GM21528 (cell line): Measurements from ENCODE around the gene NRTN.
"Not testable (repeated sequence)": the region's sequence is repeated elsewhere in the genome, so short reads cannot be mapped to it uniquely, and the experiment has no call there.

ENCODE experiments used
- ATAC-seq: cut with Tn5 transposase; IDR thresholded peaks from one replicate; pipeline ENCODE4 v1.9.1; 2021; ENCODE audit warnings: mild to moderate bottlenecking, moderate library complexity; ENCODE audit not compliant: unreplicated experiment, low FRiP score

The NRTN gene

GRCh38 chr19:5832527-5833216 is 27.8 kb downstream of the NRTN start:
- no peak for ATAC-seq

- ATAC-seq = no peak
Measured at GRCh38 chr19:5837761-5838352, 33.0 kb downstream of the NRTN start.

GRCh38 chr19:5838353-5839064 is 33.6 kb downstream of the NRTN start:
- ATAC-seq = no peak

GRCh38 chr19:5839065-5840017 is 34.5 kb downstream of the NRTN start, which contains the start of gene FUT6:
TSS of gene FUT6 (minus strand) at chr19:5839702. CDS start at chr19:5832567, 7,135 bp downstream.
- ATAC-seq = no peak

GRCh38 chr19:5841735-5842111 is 36.9 kb downstream of the NRTN start:
- not testable (repeated sequence) for ATAC-seq

- ATAC-seq = no peak
Measured at GRCh38 chr19:5843295-5843927, 38.5 kb downstream of the NRTN start.

GRCh38 chr19:5844456-5845433 is 39.9 kb downstream of the NRTN start:
- ATAC-seq = no peak

- ATAC-seq = not testable (repeated sequence)
Measured at GRCh38 chr19:5847846-5848245, 43.0 kb downstream of the NRTN start.

- ATAC-seq = not testable (repeated sequence)
Measured at GRCh38 chr19:5848621-5849020, 43.8 kb downstream of the NRTN start.

- no peak for ATAC-seq
Measured at GRCh38 chr19:5850189-5850588, 45.3 kb downstream of the NRTN start.

- no peak for ATAC-seq
Measured at GRCh38 chr19:5850743-5851293, 46.0 kb downstream of the NRTN start.

GRCh38 chr19:5851302-5851701 is 46.4 kb downstream of the NRTN start, which contains the start of gene FUT3:
TSS of gene FUT3 (minus strand) at chr19:5851449.
- no peak for ATAC-seq

- ATAC-seq = not testable (repeated sequence)
Measured at GRCh38 chr19:5854121-5854520, 49.3 kb downstream of the NRTN start.

GRCh38 chr19:5855151-5855550 is 50.3 kb downstream of the NRTN start:
- ATAC-seq = not testable (repeated sequence)

- ATAC-seq = no peak
Measured at GRCh38 chr19:5857203-5858081, 52.6 kb downstream of the NRTN start.

GRCh38 chr19:5863030-5863665 is 58.3 kb downstream of the NRTN start:
- ATAC-seq = no peak
